ENCODE results near the gene SYT15. TPM values are rescaled to one million over a fixed set of nuclear protein-coding genes. Genes with fewer than 3 reads are reported as not detected.
A peak's percentile ranks its signal among the peaks of the same experiment; 100 is the strongest.

SYT15 gene
- total RNA-seq, 1 experiment from 2014 or later, result 0.43 TPM

DNA sequence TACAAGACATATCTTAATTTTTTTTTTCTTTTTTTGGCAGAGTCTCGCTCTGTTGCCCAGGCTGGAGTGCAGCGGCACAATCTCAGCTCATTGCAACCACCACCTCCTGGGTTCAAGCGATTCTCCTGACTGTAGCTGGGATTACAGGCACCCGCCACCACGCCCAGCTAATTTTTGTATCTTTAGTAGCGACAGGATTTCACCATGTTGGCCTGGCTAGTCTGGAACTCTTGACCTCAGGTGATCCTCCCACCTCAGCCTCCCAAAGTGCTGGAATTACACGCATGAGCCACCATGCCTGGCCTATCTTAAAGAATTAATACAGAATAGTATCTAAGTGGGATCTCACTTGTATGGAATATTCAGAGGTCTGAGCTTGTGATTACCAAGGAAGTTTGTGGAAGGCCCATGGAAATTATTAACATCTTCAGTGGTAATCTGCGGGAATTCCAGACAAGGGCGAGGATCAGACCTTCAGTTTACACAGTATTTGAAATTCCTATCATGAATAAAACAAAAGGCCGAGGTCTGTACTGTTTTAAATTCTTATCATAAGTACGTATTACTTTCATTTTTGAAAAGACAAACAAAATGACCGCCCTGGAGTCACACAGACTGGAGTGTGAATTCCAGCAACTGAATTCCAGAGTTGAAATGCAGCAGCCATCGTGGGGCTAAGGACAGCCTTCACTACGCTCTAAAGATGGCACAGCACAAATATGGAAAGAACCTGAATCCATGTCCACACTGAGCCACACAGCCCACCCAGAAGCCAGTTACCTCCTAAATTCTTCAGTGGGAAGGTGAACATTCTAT, 39.1 kb upstream of the SYT15 start:
- ChIA-PET CTCF (interaction anchor here (1.2 to 2.0 kb wide), 6 partner anchors 9 to 1236 kb away, joined by 3 to 8 read pairs (median 5); no protein-coding TSS in a partner anchor), POLR2A (interaction anchor here (0.8 to 1.5 kb wide), 4 partner anchors 9 to 1452 kb away, joined by 3 to 6 read pairs (median 4); no protein-coding TSS in a partner anchor)
- DNase-seq, result peak; percentile 90 to 94
- no peaks in the 10 kb centered on the region for H3K27me3 ChIP-seq (replicated peaks; ENCODE audit: control insufficient read depth, insufficient read depth, low read length)
- intact Hi-C loops (cut with micrococcal nuclease; ENCODE audit: unreplicated experiment), result loop anchor here (1.0 kb wide), 1 partner anchor 12 kb away; no protein-coding TSS in a partner anchor
- BruUV-seq (replicated peaks), result no TSS peak
- Mint-ChIP-seq H3K36me3 (ENCODE audit: insufficient read depth, unreplicated experiment) (peaks cover 19% of the 10 kb centered on the region), H3K27me3 (ENCODE audit: insufficient read depth, unreplicated experiment) (no peaks in the 10 kb centered on the region), H3K4me3 (ENCODE audit: unreplicated experiment) (peak overlapping the region; percentile 54), H3K4me1 (ENCODE audit: low read depth, unreplicated experiment) (peaks cover 55% of the 10 kb centered on the region), H3K9me3 (ENCODE audit: unreplicated experiment) (peaks cover 9% of the 10 kb centered on the region), H3K27ac (ENCODE audit: unreplicated experiment) (peak overlapping the region; percentile 98)
- H3K4me3 ChIP-seq (ENCODE audit: low read depth, low read length), result no peak overlapping the region
- no peaks in the 10 kb centered on the region for H3K36me3 ChIP-seq (ENCODE audit: control insufficient read depth, insufficient read depth, low read length)
- H3K4me1 ChIP-seq, result peaks cover 53% of the 10 kb centered on the region
- TF ChIP-seq, protein P1, sequence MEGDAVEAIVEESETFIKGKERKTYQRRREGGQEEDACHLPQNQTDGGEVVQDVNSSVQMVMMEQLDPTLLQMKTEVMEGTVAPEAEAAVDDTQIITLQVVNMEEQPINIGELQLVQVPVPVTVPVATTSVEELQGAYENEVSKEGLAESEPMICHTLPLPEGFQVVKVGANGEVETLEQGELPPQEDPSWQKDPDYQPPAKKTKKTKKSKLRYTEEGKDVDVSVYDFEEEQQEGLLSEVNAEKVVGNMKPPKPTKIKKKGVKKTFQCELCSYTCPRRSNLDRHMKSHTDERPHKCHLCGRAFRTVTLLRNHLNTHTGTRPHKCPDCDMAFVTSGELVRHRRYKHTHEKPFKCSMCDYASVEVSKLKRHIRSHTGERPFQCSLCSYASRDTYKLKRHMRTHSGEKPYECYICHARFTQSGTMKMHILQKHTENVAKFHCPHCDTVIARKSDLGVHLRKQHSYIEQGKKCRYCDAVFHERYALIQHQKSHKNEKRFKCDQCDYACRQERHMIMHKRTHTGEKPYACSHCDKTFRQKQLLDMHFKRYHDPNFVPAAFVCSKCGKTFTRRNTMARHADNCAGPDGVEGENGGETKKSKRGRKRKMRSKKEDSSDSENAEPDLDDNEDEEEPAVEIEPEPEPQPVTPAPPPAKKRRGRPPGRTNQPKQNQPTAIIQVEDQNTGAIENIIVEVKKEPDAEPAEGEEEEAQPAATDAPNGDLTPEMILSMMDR (IDR thresholded peaks at IDR 0.05; ENCODE audit: insufficient read depth in 1 of 2, low read depth in 1 of 2, low read length in 1 of 2, severe bottlenecking in 1 of 2, unreplicated experiment in 1 of 2), result no peak
- H3K9me3 ChIP-seq, result peaks cover 8% of the 10 kb centered on the region

DNA sequence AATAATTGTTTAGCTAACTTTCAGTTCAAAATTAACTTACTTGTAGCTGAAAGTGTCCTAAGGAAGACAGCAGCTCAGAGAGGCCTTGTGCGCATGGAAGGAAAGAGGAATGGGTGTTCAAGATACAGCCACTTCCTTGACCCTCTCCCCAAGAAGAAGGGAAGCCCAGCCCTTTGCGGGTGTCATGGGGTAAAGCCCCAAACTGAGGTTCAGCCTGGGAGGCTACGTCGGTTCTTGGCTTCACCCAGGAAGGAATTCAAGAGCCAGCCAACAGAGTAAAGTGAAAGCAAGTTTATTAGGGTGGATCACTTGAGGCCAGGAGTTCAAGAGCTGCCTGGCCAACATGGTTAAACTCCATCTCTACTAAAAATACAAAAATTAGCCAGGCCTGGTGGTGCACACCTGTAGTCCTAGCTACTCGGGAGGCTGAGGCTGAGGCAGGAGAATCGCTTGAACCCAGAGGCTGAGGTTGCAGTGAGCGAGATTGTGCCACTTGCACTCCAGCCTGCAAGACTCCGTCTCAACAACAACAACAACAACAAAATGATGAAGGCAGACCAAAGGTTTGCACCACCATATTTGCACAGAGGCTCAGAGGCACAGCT, 38.4 kb upstream of the SYT15 start:
- Mint-ChIP-seq H3K27me3 (ENCODE audit: insufficient read depth, unreplicated experiment) (no peaks in the 10 kb centered on the region), H3K27ac (ENCODE audit: unreplicated experiment) (peak overlapping the region; percentile 98), H3K4me3 (ENCODE audit: unreplicated experiment) (peak overlapping the region; percentile 54)

More for the DNA sequence above, 38.4 kb upstream of the SYT15 start:
- peaks cover 9% of the 10 kb centered on the region for H3K9me3 Mint-ChIP-seq (ENCODE audit: unreplicated experiment)
- intact Hi-C loops (cut with micrococcal nuclease; ENCODE audit: unreplicated experiment), result loop anchor here (1.0 kb wide), 1 partner anchor 12 kb away; no protein-coding TSS in a partner anchor
- Histone ChIP-seq H3K4me1 (peaks cover 59% of the 10 kb centered on the region), H3K9me3 (peaks cover 8% of the 10 kb centered on the region), H3K27me3 (replicated peaks; ENCODE audit: control insufficient read depth, insufficient read depth, low read length) (no peaks in the 10 kb centered on the region), H3K4me3 (ENCODE audit: low read depth, low read length) (no peak overlapping the region), H3K36me3 (ENCODE audit: control insufficient read depth, insufficient read depth, low read length) (no peaks in the 10 kb centered on the region)
- TSS peak; percentile 90 for BruUV-seq (replicated peaks)
- POLR2A ChIA-PET, result interaction anchor here (0.8 to 1.5 kb wide), 4 partner anchors 8 to 1452 kb away, joined by 3 to 6 read pairs (median 4); no protein-coding TSS in a partner anchor
- DNase-seq, result peak in 1 of 2 experiments; percentile 46
- TF ChIP-seq, protein P1 (IDR thresholded peaks at IDR 0.05; ENCODE audit: insufficient read depth in 1 of 2, low read depth in 1 of 2, low read length in 1 of 2, severe bottlenecking in 1 of 2, unreplicated experiment in 1 of 2), result no peak
- H3K4me1 Mint-ChIP-seq (ENCODE audit: low read depth, unreplicated experiment), result peaks cover 62% of the 10 kb centered on the region
- H3K36me3 Mint-ChIP-seq (ENCODE audit: insufficient read depth, unreplicated experiment), result peaks cover 19% of the 10 kb centered on the region
- CTCF ChIA-PET, result interaction anchor here (1.2 to 2.0 kb wide), 6 partner anchors 8 to 1235 kb away, joined by 3 to 8 read pairs (median 5); no protein-coding TSS in a partner anchor
